GM20000 (cell line): ENCODE results near the gene MLC1.
A peak's percentile ranks its signal among the peaks of the same experiment; 100 is the strongest.

Experiments
- DNase-seq: peaks from one replicate; pipeline ENCODE4 v3.0.0; 2012; ENCODE audit warnings: low spot score
- CTCF ChIP-seq: IDR thresholded peaks from 2 replicates; pipeline ENCODE4 v1.5.1; 2012; ENCODE audit warnings: mild to moderate bottlenecking, control low read depth; ENCODE audit errors: extremely low read depth, missing control alignments

MLC1 gene

GRCh38 chr22:50056214-50056972 lies 28.8 kb downstream of the MLC1 start:
- no peak for TF ChIP-seq CTCF

GRCh38 chr22:50053861-50054260 lies 31.4 kb downstream of the MLC1 start:
- no peak for DNase-seq
- no peak for TF ChIP-seq CTCF

More at GRCh38 chr22:50056214-50056972, 28.8 kb downstream of the MLC1 start:
- peak; percentile 63 for DNase-seq

GRCh38 chr22:50051930-50052329 lies 33.3 kb downstream of the MLC1 start:
- no peak for TF ChIP-seq CTCF

GRCh38 chr22:50049299-50050195 lies 35.7 kb downstream of the MLC1 start:
- DNase-seq = no peak

More at GRCh38 chr22:50051930-50052329, 33.3 kb downstream of the MLC1 start:
- no peak for DNase-seq

GRCh38 chr22:50048836-50049235 lies 36.4 kb downstream of the MLC1 start:
- no peak for TF ChIP-seq CTCF
- DNase-seq = no peak

More at GRCh38 chr22:50049299-50050195, 35.7 kb downstream of the MLC1 start:
- TF ChIP-seq CTCF = no peak

- no peak for DNase-seq
- TF ChIP-seq CTCF = no peak
Observed at GRCh38 chr22:50048061-50048765, 37.0 kb downstream of the MLC1 start.
